GM18520 (cell line): ENCODE data around the gene RBM20.
"Not testable (repeated sequence)": the region's sequence is repeated elsewhere in the genome, so short reads cannot be mapped to it uniquely, and the experiment has no call there.

ENCODE experiments used
- ATAC-seq: cut with Tn5 transposase; IDR thresholded peaks from one replicate; pipeline ENCODE4 v1.9.1; 2021; ENCODE audit not compliant: unreplicated experiment

The RBM20 gene

GRCh38 chr10:110864662-110865140 is 220.6 kb downstream of the RBM20 start:
- peak; percentile 54 for ATAC-seq

GRCh38 chr10:110865186-110865808 is 221.2 kb downstream of the RBM20 start:
- ATAC-seq, result no peak

DNA sequence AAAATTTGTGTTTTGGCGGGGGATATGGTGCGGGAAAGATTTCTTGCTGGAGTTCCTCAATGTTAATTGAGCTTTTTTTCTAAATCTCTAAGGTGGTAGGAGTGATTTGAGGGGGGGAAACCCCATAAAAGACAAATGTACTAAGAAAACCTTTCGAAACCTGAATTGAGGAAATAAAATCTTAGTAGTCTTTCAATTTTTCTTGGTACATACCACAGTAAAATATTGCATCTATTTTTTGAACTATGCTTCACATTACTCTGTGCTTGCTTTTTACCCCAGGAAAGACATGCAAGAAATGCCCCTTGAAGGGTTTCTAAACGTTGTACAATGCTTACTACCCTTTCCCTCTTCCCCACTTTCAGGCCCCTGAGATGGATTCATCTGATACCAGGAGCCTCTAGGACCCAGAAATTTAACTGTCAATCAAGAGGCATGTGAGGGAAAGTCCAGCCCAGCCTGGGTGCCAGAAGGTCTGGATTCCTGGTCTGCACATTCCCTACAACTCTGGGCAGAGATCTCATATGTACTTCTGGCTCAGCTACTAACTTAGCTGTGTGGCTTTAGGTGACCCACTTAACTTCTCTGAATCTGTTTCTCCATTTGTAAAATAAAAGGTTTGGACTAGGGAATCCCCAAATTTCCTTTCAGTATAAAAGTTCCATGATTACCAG is 221.8 kb downstream of the RBM20 start:
- peak; percentile 19 for ATAC-seq

GRCh38 chr10:110867011-110867806 is 223.1 kb downstream of the RBM20 start:
- not testable (repeated sequence) for ATAC-seq

- ATAC-seq, result no peak
These were observed 223.8 kb downstream of the RBM20 start for GRCh38 chr10:110867807-110868465.

DNA sequence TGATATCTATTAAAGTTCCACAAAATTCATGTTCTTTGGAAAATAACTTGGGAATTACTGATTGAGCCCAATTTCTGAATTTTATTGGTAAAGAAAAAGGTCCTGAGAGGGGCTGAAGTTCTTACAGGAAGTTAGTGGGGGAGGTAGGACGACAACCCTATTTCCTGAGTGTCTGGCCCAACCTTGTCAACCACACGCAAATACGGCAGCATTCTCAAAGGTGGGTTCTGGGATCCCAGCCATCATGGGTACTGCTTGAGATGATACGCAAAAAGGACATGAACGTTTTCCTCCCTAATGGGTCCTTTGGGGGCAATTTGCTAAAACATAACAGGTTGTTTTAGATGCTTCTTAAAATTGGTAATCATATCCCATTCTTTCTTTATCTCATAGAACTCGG is 224.8 kb downstream of the RBM20 start:
- no peak for ATAC-seq

- ATAC-seq, result no peak
These were observed 226.7 kb downstream of the RBM20 start for GRCh38 chr10:110870823-110871297.

GRCh38 chr10:110871298-110872084 is 227.4 kb downstream of the RBM20 start, which contains the start of gene PDCD4:
TSS of gene PDCD4 (plus strand) at chr10:110871928. CDS start at chr10:110876028, 4,100 bp downstream.
- peak; percentile 56 for ATAC-seq

GRCh38 chr10:110872145-110872983 is 228.2 kb downstream of the RBM20 start:
- peak; percentile 20 for ATAC-seq

- ATAC-seq, result no peak
These were observed 229.1 kb downstream of the RBM20 start for GRCh38 chr10:110872984-110873923.

DNA sequence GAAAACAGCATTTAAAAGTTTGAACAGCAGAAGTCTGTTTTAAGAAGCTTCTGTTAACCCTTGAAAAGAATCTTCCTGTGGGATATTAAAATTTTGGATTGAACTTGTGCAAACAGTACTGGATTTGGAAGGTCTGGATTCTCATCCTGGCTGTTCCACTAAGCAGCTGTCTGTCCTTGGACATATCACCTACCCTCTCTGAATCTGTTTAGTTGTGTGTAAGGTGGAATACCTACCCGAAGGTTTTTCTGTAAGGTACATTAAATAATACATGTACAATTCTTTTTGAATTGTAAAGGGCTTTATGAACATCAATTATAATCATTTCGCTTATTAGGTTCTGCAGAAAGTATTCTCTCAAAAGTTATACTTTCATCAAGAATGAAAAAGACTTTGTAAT is 229.8 kb downstream of the RBM20 start:
- ATAC-seq, result no peak

GRCh38 chr10:110876000-110876399 is 231.9 kb downstream of the RBM20 start:
- no peak for ATAC-seq

- no peak for ATAC-seq
These were observed 232.7 kb downstream of the RBM20 start for GRCh38 chr10:110876788-110877187.

DNA sequence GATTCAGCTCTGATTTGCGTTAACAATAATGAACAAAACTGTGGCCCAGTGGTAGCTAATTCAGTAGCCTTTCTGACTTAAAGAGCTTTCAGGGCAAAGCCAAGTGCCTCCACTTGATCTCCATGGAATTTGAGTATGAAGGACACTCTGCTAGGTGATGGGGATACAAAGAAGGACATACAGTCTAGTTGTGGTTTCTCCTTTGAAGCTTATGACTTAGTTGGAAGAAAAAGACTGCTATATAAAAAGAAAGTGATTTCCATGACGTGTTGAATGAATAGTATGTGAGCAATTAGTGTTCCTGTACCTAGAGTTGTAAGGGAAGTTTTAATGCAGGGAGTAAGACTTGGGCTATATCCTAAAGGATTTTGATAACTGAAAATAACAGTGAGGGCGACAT is 235.9 kb downstream of the RBM20 start:
- ATAC-seq, result no peak

DNA sequence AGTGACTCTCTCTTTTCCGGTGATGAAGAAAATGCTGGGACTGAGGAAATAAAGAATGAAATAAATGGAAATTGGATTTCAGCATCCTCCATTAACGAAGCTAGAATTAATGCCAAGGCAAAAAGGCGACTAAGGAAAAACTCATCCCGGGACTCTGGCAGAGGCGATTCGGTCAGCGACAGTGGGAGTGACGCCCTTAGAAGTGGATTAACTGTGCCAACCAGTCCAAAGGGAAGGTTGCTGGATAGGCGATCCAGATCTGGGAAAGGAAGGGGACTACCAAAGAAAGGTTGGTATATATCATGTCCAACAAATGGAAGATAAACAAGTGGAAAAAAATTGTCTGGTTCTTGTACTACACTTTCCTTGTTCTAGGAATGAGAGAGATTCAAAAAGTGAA is 237.1 kb downstream of the RBM20 start:
- no peak for ATAC-seq

DNA sequence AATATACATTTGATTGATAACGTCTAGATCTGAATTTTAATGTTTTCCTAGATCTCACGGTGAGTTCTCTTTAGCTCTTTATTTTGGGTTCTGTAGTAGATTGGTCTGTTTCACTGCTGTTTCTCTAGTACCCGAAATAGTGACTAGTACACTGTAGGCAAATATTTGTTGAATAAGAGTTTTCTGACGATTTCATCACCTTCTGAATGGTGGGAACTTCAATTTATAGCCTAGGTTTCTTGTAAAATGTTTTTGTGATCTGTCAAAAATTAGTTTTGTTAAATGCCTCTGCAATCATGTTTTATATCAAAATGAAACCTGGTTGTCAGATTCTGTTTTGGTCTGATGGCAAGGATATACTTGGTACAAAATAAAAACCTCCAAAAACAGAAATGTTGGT is 237.8 kb downstream of the RBM20 start:
- ATAC-seq, result no peak

- no peak for ATAC-seq
These were observed 239.8 kb downstream of the RBM20 start for GRCh38 chr10:110883924-110884323.

- ATAC-seq, result no peak
These were observed 242.0 kb downstream of the RBM20 start for GRCh38 chr10:110885932-110886674.
